H9 (cell line): ENCODE results near the gene CFAP46. TPM values are rescaled to one million over a fixed set of nuclear protein-coding genes. Genes with fewer than 3 reads are reported as not detected.

Experiments
- DNase-seq: peaks from one replicate; pipeline ENCODE4 v3.0.0-alpha.2; 2017
- H2AFZ ChIP-seq: one replicate; pipeline ENCODE4 v1.6.1; 2013; ENCODE audit warnings: mild to moderate bottlenecking, low read length, control low read depth, moderate library complexity
- H2AK5ac ChIP-seq: 2 replicates; pipeline ENCODE4 v1.6.1; 2013; ENCODE audit warnings: low read length, control low read depth, mixed read lengths; ENCODE audit not compliant: insufficient read length
- H2BK120ac ChIP-seq: one replicate; pipeline ENCODE4 v1.6.1; 2013; ENCODE audit warnings: low read depth, mild to moderate bottlenecking, low read length, control low read depth, inconsistent platforms; ENCODE audit not compliant: poor library complexity, severe bottlenecking
- H2BK12ac ChIP-seq: 2 replicates; pipeline ENCODE4 v1.6.1; 2013; ENCODE audit warnings: low read length, control low read depth, mixed read lengths, low read depth; ENCODE audit not compliant: insufficient read length
- H2BK15ac ChIP-seq: 2 replicates; pipeline ENCODE4 v1.6.1; 2013; ENCODE audit warnings: low read depth, low read length, control low read depth
- H2BK20ac ChIP-seq: one replicate; pipeline ENCODE4 v1.6.1; 2013; ENCODE audit warnings: low read depth, mild to moderate bottlenecking, low read length, control low read depth, inconsistent platforms; ENCODE audit not compliant: poor library complexity, severe bottlenecking
- H2BK5ac ChIP-seq: 2 replicates; pipeline ENCODE4 v1.6.1; 2013; ENCODE audit warnings: low read length, control low read depth, mixed read lengths; ENCODE audit not compliant: insufficient read length
- H3K14ac ChIP-seq: 2 replicates; pipeline ENCODE4 v1.6.1; 2013; ENCODE audit warnings: low read length, control low read depth; ENCODE audit not compliant: insufficient read depth
- H3K18ac ChIP-seq: 2 replicates; pipeline ENCODE4 v1.6.1; 2013; ENCODE audit warnings: low read depth, mild to moderate bottlenecking, mixed read lengths, low read length, control low read depth; ENCODE audit not compliant: insufficient read length
- H3K23ac ChIP-seq: 2 replicates; pipeline ENCODE4 v1.6.1; 2013; ENCODE audit warnings: low read length, control low read depth, mixed read lengths, low read depth; ENCODE audit not compliant: insufficient read length
- H3K23me2 ChIP-seq: 2 replicates; pipeline ENCODE4 v1.6.1; 2013; ENCODE audit warnings: low read depth, mild to moderate bottlenecking, mixed read lengths, low read length, control low read depth; ENCODE audit not compliant: insufficient read length, poor library complexity, severe bottlenecking
- H3K27ac ChIP-seq: 2 replicates; pipeline ENCODE4 v1.5.1; 2013; ENCODE audit warnings: low read length, control low read depth, mixed read lengths, low read depth; ENCODE audit not compliant: insufficient read length
- H3K27me3 ChIP-seq: 2 replicates; pipeline ENCODE4 v1.6.1; 2013; ENCODE audit warnings: low read length, control low read depth, inconsistent platforms; ENCODE audit not compliant: insufficient read depth
- H3K4ac ChIP-seq: 2 replicates; pipeline ENCODE4 v1.6.1; 2013; ENCODE audit warnings: low read depth, mild to moderate bottlenecking, control low read depth, inconsistent platforms, low read length, moderate library complexity
- H3K4me1 ChIP-seq: 2 replicates; pipeline ENCODE4 v1.6.1; 2013; ENCODE audit warnings: low read length, control low read depth, inconsistent platforms; ENCODE audit not compliant: insufficient read depth
- H3K4me2 ChIP-seq: 2 replicates; pipeline ENCODE4 v1.6.1; 2013; ENCODE audit warnings: low read length, control low read depth, mixed read lengths; ENCODE audit not compliant: insufficient read length, insufficient read depth
- H3K56ac ChIP-seq: 2 replicates; pipeline ENCODE4 v1.6.1; 2013; ENCODE audit warnings: low read depth, mild to moderate bottlenecking, mixed read lengths, low read length, control low read depth; ENCODE audit not compliant: insufficient read length
- H3K79me1 ChIP-seq: 2 replicates; pipeline ENCODE4 v1.6.1; 2013; ENCODE audit warnings: low read depth, mild to moderate bottlenecking, moderate library complexity, low read length, control low read depth, inconsistent platforms; ENCODE audit not compliant: insufficient read depth, poor library complexity, severe bottlenecking
- H3K79me2 ChIP-seq: 2 replicates; pipeline ENCODE4 v1.6.1; 2013; ENCODE audit warnings: low read length, control low read depth, inconsistent platforms; ENCODE audit not compliant: insufficient read depth
- H3K9ac ChIP-seq: 2 replicates; pipeline ENCODE4 v1.6.1; 2013; ENCODE audit warnings: low read length, control low read depth, mixed read lengths; ENCODE audit not compliant: insufficient read length; ENCODE audit errors: extremely low read depth
- H3K9me3 ChIP-seq: one replicate; pipeline ENCODE4 v1.6.1; 2013; ENCODE audit warnings: low read depth, low read length, inconsistent platforms; ENCODE audit not compliant: control insufficient read depth
- H3T11ph ChIP-seq: one replicate; pipeline ENCODE4 v1.6.1; 2013; ENCODE audit warnings: mild to moderate bottlenecking, low read length, control low read depth, inconsistent platforms
- H4K20me1 ChIP-seq: one replicate; pipeline ENCODE4 v1.6.1; 2013; ENCODE audit not compliant: control insufficient read depth, insufficient read length, insufficient read depth
- H4K5ac ChIP-seq: 2 replicates; pipeline ENCODE4 v1.6.1; 2013; ENCODE audit warnings: low read depth, mild to moderate bottlenecking, mixed read lengths, low read length, control low read depth; ENCODE audit not compliant: insufficient read length
- H4K8ac ChIP-seq: replicated peaks from 2 replicates; pipeline ENCODE4 v1.6.1; 2013; ENCODE audit warnings: low read length, control low read depth, mixed read lengths, low read depth; ENCODE audit not compliant: insufficient read length
- H4K91ac ChIP-seq: 2 replicates; pipeline ENCODE4 v1.6.1; 2013; ENCODE audit warnings: low read depth, mild to moderate bottlenecking, moderate library complexity, mixed read lengths, low read length, control low read depth; ENCODE audit not compliant: insufficient read length
- H3K27ac Mint-ChIP-seq, 3 experiments: 2 replicates in 2 of 3; 3 replicates in 1 of 3; pipeline ENCODE4 v1.8.0; 2020 to 2021; ENCODE audit warnings: mixed read lengths in 3 of 3, mild to moderate bottlenecking in 1 of 3, moderate library complexity in 1 of 3
- H3K27me3 Mint-ChIP-seq: 2 replicates; pipeline ENCODE4 v1.8.0; 2021; ENCODE audit warnings: low read depth, mild to moderate bottlenecking, moderate library complexity, mixed read lengths
- H3K36me3 Mint-ChIP-seq, 3 experiments: 2 replicates in 2 of 3; 3 replicates in 1 of 3; pipeline ENCODE4 v1.8.0; 2020 to 2021; ENCODE audit warnings: low read depth in 3 of 3, mixed read lengths in 3 of 3; ENCODE audit not compliant: insufficient read depth in 1 of 3
- H3K4me1 Mint-ChIP-seq, 2 experiments: 2 replicates each; pipeline ENCODE4 v1.8.0; 2020; ENCODE audit warnings: mixed read lengths in 2 of 2
- H3K4me3 Mint-ChIP-seq, 2 experiments: 2 replicates in 1 of 2; 3 replicates in 1 of 2; pipeline ENCODE4 v1.8.0; 2020 to 2021; ENCODE audit warnings: mild to moderate bottlenecking in 2 of 2, mixed read lengths in 2 of 2, moderate library complexity in 1 of 2
- H3K9me3 Mint-ChIP-seq, 2 experiments: 2 replicates in 1 of 2; 3 replicates in 1 of 2; pipeline ENCODE4 v1.8.0; 2020; ENCODE audit warnings: mild to moderate bottlenecking in 2 of 2, mixed read lengths in 2 of 2, moderate library complexity in 1 of 2
- WGBS: extraction: QIAGEN DNeasy Blood & Tissue Kit; methylation state at CpG from one replicate; pipeline ENCODE4 v1.1.7; 2013; ENCODE audit warnings: missing lambda C conversion rate, low lambda C conversion rate, mixed read lengths; ENCODE audit not compliant: insufficient read length; ENCODE audit errors: extremely low coverage; 5-methylcytosine and 5-hydroxymethylcytosine counted together
- total RNA-seq: library from RNA; stranded (reverse); gene quantifications from 2 replicates; pipeline ENCODE4 v1.2.1, GENCODE V29; 2021
- TF ChIP-seq, protein P1 (sequence below): fragments of 200-600 bp; sonication (generic); conservative IDR thresholded peaks from 3 replicates; pipeline ENCODE4 v1.8.0; 2021; ENCODE audit warnings: antibody characterized with exemption, mild to moderate bottlenecking

CFAP46 gene
- total RNA-seq, 1 experiment from 2014 or later: 3.1 TPM

DNA sequence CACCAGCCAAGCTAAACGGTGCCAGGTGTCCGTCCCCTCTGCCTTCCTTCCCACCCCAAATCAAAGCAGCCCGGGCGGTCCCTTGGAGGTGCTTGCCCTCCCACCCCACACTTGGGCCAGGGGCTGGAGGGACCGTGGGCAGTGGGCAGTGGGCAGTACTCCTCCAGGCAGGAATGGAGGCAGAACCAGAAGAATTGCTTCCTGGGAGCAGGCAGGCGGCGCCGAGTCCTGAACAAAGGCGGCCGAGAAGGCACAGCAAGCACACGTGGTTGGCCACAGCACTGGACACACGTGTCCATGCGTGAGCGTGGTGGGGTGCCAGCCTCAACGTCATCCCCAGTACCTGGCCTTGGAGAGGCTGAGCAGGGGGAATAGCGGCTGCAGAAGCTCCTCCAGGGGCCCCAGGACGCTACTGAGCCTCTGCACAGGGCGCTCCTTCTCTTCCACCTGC lies 108.0 kb downstream of the CFAP46 start:
- no peak overlapping the region for H2BK5ac ChIP-seq
- no peaks in the 10 kb centered on the region for H3K79me2 ChIP-seq
- H2BK120ac ChIP-seq: no peak overlapping the region
- no peak overlapping the region for H3K23ac ChIP-seq
- no peaks in the 10 kb centered on the region for H4K20me1 ChIP-seq
- Mint-ChIP-seq H3K9me3 (peaks cover 0 to 9% of the 10 kb centered on the region in 2 experiments; a peak in 3 of 5 replicates), H3K4me1 (peaks cover 0 to 4% of the 10 kb centered on the region in 2 experiments; a peak in 1 of 4 replicates), H3K36me3 (no peaks in the 10 kb centered on the region; a peak in 1 of 7 replicates), H3K27me3 (peaks cover 7% of the 10 kb centered on the region), H3K27ac (no peak overlapping the region), H3K4me3 (no peak overlapping the region)
- no peak overlapping the region for H2BK20ac ChIP-seq
- H3K18ac ChIP-seq: no peak overlapping the region
- H3K9ac ChIP-seq: no peak overlapping the region
- no peak overlapping the region for H4K5ac ChIP-seq
- no peaks in the 10 kb centered on the region for H3K4me1 ChIP-seq
- H3K27me3 ChIP-seq: no peaks in the 10 kb centered on the region
- no peaks in the 10 kb centered on the region for H3K9me3 ChIP-seq
- H3K4ac ChIP-seq: no peak overlapping the region
- no peak overlapping the region for H3K27ac ChIP-seq
- TF ChIP-seq, protein P1, sequence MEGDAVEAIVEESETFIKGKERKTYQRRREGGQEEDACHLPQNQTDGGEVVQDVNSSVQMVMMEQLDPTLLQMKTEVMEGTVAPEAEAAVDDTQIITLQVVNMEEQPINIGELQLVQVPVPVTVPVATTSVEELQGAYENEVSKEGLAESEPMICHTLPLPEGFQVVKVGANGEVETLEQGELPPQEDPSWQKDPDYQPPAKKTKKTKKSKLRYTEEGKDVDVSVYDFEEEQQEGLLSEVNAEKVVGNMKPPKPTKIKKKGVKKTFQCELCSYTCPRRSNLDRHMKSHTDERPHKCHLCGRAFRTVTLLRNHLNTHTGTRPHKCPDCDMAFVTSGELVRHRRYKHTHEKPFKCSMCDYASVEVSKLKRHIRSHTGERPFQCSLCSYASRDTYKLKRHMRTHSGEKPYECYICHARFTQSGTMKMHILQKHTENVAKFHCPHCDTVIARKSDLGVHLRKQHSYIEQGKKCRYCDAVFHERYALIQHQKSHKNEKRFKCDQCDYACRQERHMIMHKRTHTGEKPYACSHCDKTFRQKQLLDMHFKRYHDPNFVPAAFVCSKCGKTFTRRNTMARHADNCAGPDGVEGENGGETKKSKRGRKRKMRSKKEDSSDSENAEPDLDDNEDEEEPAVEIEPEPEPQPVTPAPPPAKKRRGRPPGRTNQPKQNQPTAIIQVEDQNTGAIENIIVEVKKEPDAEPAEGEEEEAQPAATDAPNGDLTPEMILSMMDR: no peak
- no CpG with 5 or more reads among the region's 18 CpGs for WGBS
- no peak overlapping the region for H2AFZ ChIP-seq
- no peak overlapping the region for H3K4me2 ChIP-seq
- H4K91ac ChIP-seq: no peak overlapping the region
- H2BK15ac ChIP-seq: no peak overlapping the region
- H2BK12ac ChIP-seq: no peak overlapping the region
- H3K79me1 ChIP-seq: no peaks in the 10 kb centered on the region
- peak; percentile 17 for DNase-seq
- no peak overlapping the region for H4K8ac ChIP-seq
- H2AK5ac ChIP-seq: no peak overlapping the region
- H3K23me2 ChIP-seq: no peaks in the 10 kb centered on the region
- H3K56ac ChIP-seq: no peak overlapping the region
- no peak overlapping the region for H3T11ph ChIP-seq
- no peak overlapping the region for H3K14ac ChIP-seq
